GM23248 (cell line): ENCODE data around the gene ZSCAN4. TPM values are rescaled to one million over a fixed set of nuclear protein-coding genes. Genes with fewer than 3 reads are reported as not detected.

Experiments
- DNase-seq: peaks from one replicate; pipeline ENCODE4 v3.0.0-alpha.2; 2015
- H2AFZ ChIP-seq: fragments of 200-600 bp; sonication (generic); 2 replicates; pipeline ENCODE4 v1.6.1; 2016; ENCODE audit warnings: antibody characterized with exemption
- H3F3A ChIP-seq: fragments of 200-600 bp; sonication (generic); 2 replicates; pipeline ENCODE4 v1.6.1; 2016; ENCODE audit warnings: mild to moderate bottlenecking, antibody characterized with exemption, mixed run types; ENCODE audit not compliant: insufficient read depth
- H3K27ac ChIP-seq: fragments of 200-600 bp; sonication (generic); 2 replicates; pipeline ENCODE4 v1.5.1; 2016; ENCODE audit warnings: mild to moderate bottlenecking
- H3K27me3 ChIP-seq: fragments of 200-600 bp; sonication (generic); replicated peaks from 2 replicates; pipeline ENCODE4 v1.6.1; 2016; ENCODE audit warnings: mild to moderate bottlenecking; ENCODE audit not compliant: insufficient read depth
- H3K36me3 ChIP-seq: fragments of 200-600 bp; sonication (generic); 2 replicates; pipeline ENCODE4 v1.6.1; 2016; ENCODE audit warnings: low read depth, mild to moderate bottlenecking
- H3K4me1 ChIP-seq: fragments of 200-600 bp; sonication (generic); 2 replicates; pipeline ENCODE4 v1.6.1; 2016; ENCODE audit warnings: mild to moderate bottlenecking; ENCODE audit not compliant: insufficient read depth
- H3K4me2 ChIP-seq: fragments of 200-600 bp; sonication (generic); one replicate; pipeline ENCODE4 v1.6.1; 2016; ENCODE audit warnings: mild to moderate bottlenecking; ENCODE audit not compliant: unreplicated experiment
- H3K4me3 ChIP-seq: fragments of 200-600 bp; sonication (generic); 2 replicates; pipeline ENCODE4 v1.5.1; 2016; ENCODE audit warnings: mild to moderate bottlenecking
- H3K79me2 ChIP-seq: fragments of 200-600 bp; sonication (generic); 2 replicates; pipeline ENCODE4 v1.6.1; 2016; ENCODE audit warnings: mild to moderate bottlenecking; ENCODE audit not compliant: insufficient read depth
- H3K9ac ChIP-seq: fragments of 200-600 bp; sonication (generic); 2 replicates; pipeline ENCODE4 v1.6.1; 2016; ENCODE audit warnings: mild to moderate bottlenecking
- H3K9me2 ChIP-seq: fragments of 200-600 bp; sonication (generic); 2 replicates; pipeline ENCODE4 v1.6.1; 2016; ENCODE audit warnings: mixed run types, mild to moderate bottlenecking, moderate library complexity; ENCODE audit not compliant: insufficient read depth
- H3K9me3 ChIP-seq: fragments of 200-600 bp; sonication (generic); one replicate; pipeline ENCODE4 v1.6.1; 2017; ENCODE audit warnings: low read depth
- H4K20me1 ChIP-seq: fragments of 200-600 bp; sonication (generic); 2 replicates; pipeline ENCODE4 v1.6.0; 2016; ENCODE audit not compliant: insufficient read depth
- EZH2 ChIP-seq: fragments of 200-600 bp; sonication (generic); IDR thresholded peaks from 2 replicates; pipeline ENCODE4 v1.6.1; 2018; ENCODE audit warnings: antibody characterized with exemption, mild to moderate bottlenecking; ENCODE audit not compliant: insufficient read depth, poor library complexity, severe bottlenecking
- EZH2phosphoT487 ChIP-seq: fragments of 200-600 bp; sonication (generic); IDR thresholded peaks from 2 replicates; pipeline ENCODE4 v1.6.1; 2018; ENCODE audit warnings: antibody characterized with exemption, moderate library complexity, mild to moderate bottlenecking, low read depth; ENCODE audit not compliant: insufficient read depth
- WGBS, 2 experiments: methylation state at CpG; one replicate each; pipeline ENCODE4 v1.1.6; 2015 to 2017; ENCODE audit warnings: low lambda C conversion rate in 2 of 2, low coverage in 1 of 2; ENCODE audit errors: missing lambda C conversion rate in 2 of 2; 5-methylcytosine and 5-hydroxymethylcytosine counted together
- in situ Hi-C: fragments of 300-500 bp; cut with MboI; formaldehyde crosslinking; loops from 2 replicates; pipeline ENCODE4 v1.15.0; 2020
- polyA plus RNA-seq: library from polyadenylated mRNA; unstranded; fragments of >200 nt; fragmentation: Nextera tagmentation; extraction: Ambion mirVana; gene quantifications from 2 replicates; pipeline ENCODE4 v1.2.1, GENCODE V29; 2016
- total RNA-seq: library from RNA; depleted of rRNA; stranded (reverse); fragments of >200 nt; shearing (Covaris generic); gene quantifications from 2 replicates; pipeline ENCODE4 v1.2.3, GENCODE V29; 2014

Gene ZSCAN4
- total and polyA plus RNA-seq, 2 experiments from 2014 or later: not detected

- Histone ChIP-seq H3K79me2 (no peaks in the 10 kb centered on the region), H3K9me3 (no peaks in the 10 kb centered on the region), H3K9me2 (no peaks in the 10 kb centered on the region), H2AFZ (no peak overlapping the region), H3K36me3 (no peaks in the 10 kb centered on the region), H3K9ac (no peak overlapping the region), H3K4me2 (no peak overlapping the region), H3K27ac (no peak overlapping the region), H3K4me3 (no peak overlapping the region), H3F3A (peaks cover 11% of the 10 kb centered on the region), H3K4me1 (peaks cover 13% of the 10 kb centered on the region), H4K20me1 (no peaks in the 10 kb centered on the region), H3K27me3 (no peaks in the 10 kb centered on the region)
- TF ChIP-seq EZH2phosphoT487: no peak
- TF ChIP-seq EZH2: no peak
- 40 to 44% methylated on average over 7 of the region's 7 CpGs for WGBS, 2 experiments
- in situ Hi-C loops: no loop called here
- DNase-seq: peak; percentile 32
Observed at GRCh38 chr19:57671124-57671895, 2.6 kb downstream of the ZSCAN4 start.

GRCh38 chr19:57672466-57672865 is 3.7 kb downstream of the ZSCAN4 start:
- no peak for DNase-seq
- H3K4me1 ChIP-seq: peaks cover 15% of the 10 kb centered on the region
- H3K9me3 ChIP-seq: no peaks in the 10 kb centered on the region
- H2AFZ ChIP-seq: no peak overlapping the region
- no peaks in the 10 kb centered on the region for H4K20me1 ChIP-seq
- TF ChIP-seq EZH2phosphoT487 (no peak), EZH2 (no peak)
- H3K27me3 ChIP-seq: no peaks in the 10 kb centered on the region
- no peaks in the 10 kb centered on the region for H3K79me2 ChIP-seq
- no peak overlapping the region for H3K4me3 ChIP-seq
- no peak overlapping the region for H3K4me2 ChIP-seq
- in situ Hi-C loops: no loop called here
- H3F3A ChIP-seq: peaks cover 18% of the 10 kb centered on the region
- 30 to 36% methylated on average over 4 of the region's 4 CpGs for WGBS, 2 experiments
- no peaks in the 10 kb centered on the region for H3K9me2 ChIP-seq
- H3K27ac ChIP-seq: no peak overlapping the region
- no peak overlapping the region for H3K9ac ChIP-seq
- H3K36me3 ChIP-seq: no peaks in the 10 kb centered on the region

- Histone ChIP-seq H3K27ac (peak overlapping the region; percentile 27), H3K4me3 (0 out of 2 replicates have a peak overlapping the region, but pooled peaks have one; percentile 7), H3K79me2 (no peaks in the 10 kb centered on the region), H2AFZ (no peak overlapping the region), H4K20me1 (no peaks in the 10 kb centered on the region), H3K9ac (no peak overlapping the region), H3K9me2 (no peaks in the 10 kb centered on the region), H3F3A (peaks cover 18% of the 10 kb centered on the region), H3K9me3 (no peaks in the 10 kb centered on the region), H3K36me3 (no peaks in the 10 kb centered on the region), H3K4me2 (peak overlapping the region; percentile 70), H3K27me3 (no peaks in the 10 kb centered on the region), H3K4me1 (peaks cover 15% of the 10 kb centered on the region)
- 37 to 45% methylated on average over 2 of the region's 2 CpGs for WGBS, 2 experiments
- peak; percentile 91 for DNase-seq
- in situ Hi-C loops: no loop called here
- TF ChIP-seq EZH2phosphoT487: no peak
- TF ChIP-seq EZH2: no peak
Observed at GRCh38 chr19:57675881-57676280, 7.1 kb downstream of the ZSCAN4 start.

GRCh38 chr19:57682226-57682766 is 13.6 kb downstream of the ZSCAN4 start:
- Histone ChIP-seq H3K27me3 (no peaks in the 10 kb centered on the region), H3K4me3 (peak overlapping the region; percentile 89), H3K9me2 (no peaks in the 10 kb centered on the region), H3K36me3 (peaks cover 16% of the 10 kb centered on the region), H3K9ac (peak overlapping the region; percentile 86), H3K9me3 (no peaks in the 10 kb centered on the region), H3K27ac (no peak overlapping the region), H3K4me2 (peak overlapping the region; percentile 93), H3F3A (no peaks in the 10 kb centered on the region), H3K4me1 (peaks cover 10% of the 10 kb centered on the region; the same call in 1 of the 2 replicates), H3K79me2 (peaks cover 55% of the 10 kb centered on the region), H4K20me1 (no peaks in the 10 kb centered on the region), H2AFZ (peak overlapping the region; percentile 87)
- DNase-seq: no peak
- in situ Hi-C loops: no loop called here
- TF ChIP-seq EZH2 (no peak), EZH2phosphoT487 (no peak)
- 2% methylated on average over 19 of the region's 19 CpGs for WGBS, 2 experiments
